HG02943 (cell line): ENCODE measurements around the gene KIDINS220.

Experiments
- ATAC-seq: cut with Tn5 transposase; IDR thresholded peaks from one replicate; pipeline ENCODE4 v1.9.1; 2021; ENCODE audit warnings: mild to moderate bottlenecking, low read depth, moderate library complexity; ENCODE audit not compliant: unreplicated experiment

KIDINS220 gene

GRCh38 chr2:8806885-8807704 lies 30.3 kb downstream of the KIDINS220 start:
- ATAC-seq = no peak

- no peak for ATAC-seq
These were observed 31.9 kb downstream of the KIDINS220 start for GRCh38 chr2:8805278-8806210.

- no peak for ATAC-seq
These were observed 33.6 kb downstream of the KIDINS220 start for GRCh38 chr2:8803658-8804379.

- no peak for ATAC-seq
These were observed 34.7 kb downstream of the KIDINS220 start for GRCh38 chr2:8802741-8803140.

DNA sequence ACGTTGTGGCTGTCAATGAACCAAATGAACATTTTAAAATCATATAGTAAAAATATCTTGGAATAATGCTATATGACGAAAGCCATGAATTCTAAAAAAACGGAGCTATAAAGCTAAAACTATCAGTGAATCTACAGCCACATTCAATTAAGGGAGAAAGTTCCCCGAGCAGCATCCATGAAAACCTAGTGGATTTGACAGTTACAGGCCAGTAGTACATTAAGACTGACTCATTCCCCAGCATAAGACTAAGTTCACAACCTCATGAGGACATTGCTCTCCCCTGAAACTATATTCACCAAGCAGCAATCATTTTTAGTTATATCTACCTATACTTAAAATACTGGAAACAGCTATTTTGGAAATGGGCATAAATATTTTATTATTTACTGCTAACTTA lies 36.6 kb downstream of the KIDINS220 start:
- ATAC-seq = no peak

GRCh38 chr2:8800218-8800617 lies 37.2 kb downstream of the KIDINS220 start:
- no peak for ATAC-seq

GRCh38 chr2:8799004-8799403 lies 38.4 kb downstream of the KIDINS220 start:
- no peak for ATAC-seq

DNA sequence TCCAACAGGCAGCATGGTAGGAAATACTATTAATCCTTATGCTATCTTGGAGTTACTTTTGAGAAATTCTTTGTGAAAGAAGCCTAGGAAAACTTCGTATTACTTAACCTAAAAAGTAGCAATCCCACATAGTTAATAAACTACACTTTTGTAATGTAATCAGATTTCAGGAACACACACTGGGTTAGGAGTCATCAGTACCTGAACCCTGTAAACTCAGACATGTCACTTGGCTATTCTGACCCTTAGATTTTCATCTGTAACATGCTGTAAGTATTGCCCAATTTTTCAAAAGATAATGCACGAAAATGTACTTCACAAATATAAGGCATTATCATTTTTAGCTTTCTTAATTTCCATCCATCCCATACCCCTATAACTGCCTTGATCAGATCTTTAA lies 39.0 kb downstream of the KIDINS220 start:
- no peak for ATAC-seq

DNA sequence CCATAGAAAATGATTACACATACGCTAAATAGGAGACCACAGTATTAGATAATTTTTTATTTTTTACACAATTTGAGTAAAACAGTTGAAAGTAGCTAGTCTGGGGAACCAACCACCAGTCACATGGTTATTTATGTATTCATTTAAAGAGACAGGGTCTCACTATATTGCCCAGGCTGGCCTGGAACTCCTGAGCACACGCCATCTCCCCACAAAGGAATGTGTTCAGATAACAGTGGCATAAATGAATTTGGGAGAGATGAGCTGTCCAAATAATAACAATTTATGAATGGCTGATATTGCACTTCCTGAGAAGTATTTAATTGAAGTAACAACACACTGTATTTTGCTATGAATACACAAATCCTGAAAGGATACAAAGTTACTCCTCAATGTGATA lies 39.7 kb downstream of the KIDINS220 start:
- ATAC-seq = no peak

GRCh38 chr2:8796878-8797550 lies 40.4 kb downstream of the KIDINS220 start:
- no peak for ATAC-seq

- ATAC-seq = no peak
These were observed 41.0 kb downstream of the KIDINS220 start for GRCh38 chr2:8796315-8796848.

- no peak for ATAC-seq
These were observed 42.2 kb downstream of the KIDINS220 start for GRCh38 chr2:8794923-8795825.

- ATAC-seq = no peak
These were observed 46.7 kb downstream of the KIDINS220 start for GRCh38 chr2:8790739-8791162.

DNA sequence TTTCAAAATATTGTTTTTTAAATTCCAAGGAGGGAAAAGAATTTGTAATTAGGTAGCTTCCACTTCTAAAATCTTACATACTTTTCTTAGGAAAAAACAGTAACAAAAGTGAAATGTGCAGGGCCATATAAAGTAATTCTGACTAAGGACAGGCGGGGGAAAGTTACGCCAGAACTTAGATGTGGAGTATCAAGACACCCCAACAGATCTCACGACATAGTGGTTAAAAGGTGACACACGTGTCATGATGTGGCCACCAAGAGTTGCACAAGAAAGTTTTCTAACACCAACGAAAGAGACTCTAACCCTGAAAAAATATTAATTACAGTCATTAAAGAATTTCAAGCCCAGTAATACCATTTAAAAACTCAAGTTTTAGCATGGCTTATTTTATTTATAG lies 51.0 kb downstream of the KIDINS220 start:
- ATAC-seq = no peak

GRCh38 chr2:8779795-8780671 lies 57.4 kb downstream of the KIDINS220 start:
- ATAC-seq = no peak

GRCh38 chr2:8774371-8774770 lies 63.0 kb downstream of the KIDINS220 start:
- no peak for ATAC-seq

DNA sequence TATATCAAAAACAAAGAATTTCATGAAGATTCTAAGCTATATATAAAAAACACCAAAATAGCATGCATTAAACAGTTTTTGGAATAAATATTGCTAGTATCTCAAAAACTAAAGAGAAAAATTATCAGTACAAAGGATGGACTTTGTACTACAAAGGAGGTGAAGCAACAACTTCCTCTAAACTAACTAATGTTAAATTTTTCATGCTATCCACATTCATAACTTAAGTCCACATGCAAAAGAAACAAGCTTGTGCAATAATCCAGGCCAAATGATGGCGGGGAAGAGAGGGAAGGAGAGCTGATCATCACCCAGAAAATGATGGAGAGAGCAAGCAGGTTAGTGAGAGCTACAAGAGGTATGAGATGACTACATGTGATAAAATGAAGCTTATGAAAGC lies 70.1 kb downstream of the KIDINS220 start:
- ATAC-seq = no peak

DNA sequence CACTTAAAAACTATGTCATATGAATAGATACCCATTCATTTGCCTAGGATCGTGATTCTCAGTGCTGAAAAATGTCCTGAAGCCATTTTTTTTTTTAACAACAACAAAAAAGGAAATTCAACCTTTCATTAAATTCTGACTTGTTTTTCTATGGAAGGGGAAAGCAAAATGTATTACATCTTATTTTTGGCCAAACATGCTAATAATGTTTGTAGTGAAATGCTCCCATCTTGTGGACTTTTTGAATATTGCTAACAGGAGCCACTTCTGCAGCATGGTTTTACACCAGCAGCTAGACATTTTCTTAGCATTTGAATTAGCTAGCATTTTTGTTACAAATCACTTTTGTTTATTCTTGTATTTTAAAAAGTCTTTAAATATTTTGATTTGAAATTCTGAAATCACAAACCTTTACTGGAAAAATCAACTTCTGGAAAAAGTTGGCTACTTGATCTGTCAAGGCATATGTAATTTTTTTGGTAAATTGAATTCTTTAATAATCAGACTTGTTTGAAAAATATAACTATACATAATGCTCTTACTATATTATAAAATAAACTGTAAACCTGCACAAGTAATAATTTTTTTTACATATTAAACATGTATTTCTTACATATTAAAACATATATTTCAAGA lies 75.8 kb downstream of the KIDINS220 start:
- ATAC-seq = no peak
